Gastroesophageal sphincter (tissue), 3 donors: ENCODE results near the gene TMEM245.

ENCODE experiments used
- POLR2A ChIP-seq, 2 donors: fragments of 450-650 bp; IDR thresholded peaks; one replicate each; pipeline ENCODE4 v1.6.1; 2017; ENCODE audit warnings: antibody characterized with exemption in 2 of 2, mild to moderate bottlenecking in 2 of 2, moderate library complexity in 1 of 2
- POLR2AphosphoS5 ChIP-seq: sonication (generic); formaldehyde crosslinking; IDR thresholded peaks from one replicate; pipeline ENCODE4 v1.6.1; 2017; ENCODE audit warnings: antibody characterized with exemption
- TF ChIP-seq, protein P1 (sequence below), 4 experiments: fragments of 200-600 bp in 2 of 4; fragments of 450-650 bp in 2 of 4; sonication (generic) in 1 of 4; IDR thresholded peaks; one replicate each; pipeline ENCODE4 v1.5.1; 2017 to 2019; ENCODE audit warnings: antibody characterized with exemption in 4 of 4, mild to moderate bottlenecking in 2 of 4, moderate library complexity in 2 of 4

DNA sequence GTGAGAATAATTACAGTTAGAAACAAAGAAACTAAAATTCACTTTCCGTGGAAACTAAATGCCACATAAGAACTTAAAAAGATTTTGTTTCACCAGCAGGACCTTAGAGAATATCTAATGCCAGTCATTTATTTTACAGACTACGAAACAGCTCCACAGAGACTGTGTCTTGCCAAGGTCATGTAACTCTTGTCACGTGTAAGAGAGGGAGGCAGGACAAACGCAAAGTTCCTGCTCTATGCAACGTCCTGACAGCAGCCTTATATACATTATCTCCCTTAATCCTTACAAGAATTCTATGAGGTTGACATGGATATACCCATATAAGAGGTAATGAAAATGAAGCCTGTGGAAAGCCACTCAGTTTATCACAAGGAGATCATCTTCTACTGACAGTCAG lies 145.9 kb downstream of the TMEM245 start:
- no peak for TF ChIP-seq POLR2AphosphoS5
- no peak for TF ChIP-seq POLR2A (IDR thresholded peaks at IDR 0.05)
- TF ChIP-seq, protein P1, sequence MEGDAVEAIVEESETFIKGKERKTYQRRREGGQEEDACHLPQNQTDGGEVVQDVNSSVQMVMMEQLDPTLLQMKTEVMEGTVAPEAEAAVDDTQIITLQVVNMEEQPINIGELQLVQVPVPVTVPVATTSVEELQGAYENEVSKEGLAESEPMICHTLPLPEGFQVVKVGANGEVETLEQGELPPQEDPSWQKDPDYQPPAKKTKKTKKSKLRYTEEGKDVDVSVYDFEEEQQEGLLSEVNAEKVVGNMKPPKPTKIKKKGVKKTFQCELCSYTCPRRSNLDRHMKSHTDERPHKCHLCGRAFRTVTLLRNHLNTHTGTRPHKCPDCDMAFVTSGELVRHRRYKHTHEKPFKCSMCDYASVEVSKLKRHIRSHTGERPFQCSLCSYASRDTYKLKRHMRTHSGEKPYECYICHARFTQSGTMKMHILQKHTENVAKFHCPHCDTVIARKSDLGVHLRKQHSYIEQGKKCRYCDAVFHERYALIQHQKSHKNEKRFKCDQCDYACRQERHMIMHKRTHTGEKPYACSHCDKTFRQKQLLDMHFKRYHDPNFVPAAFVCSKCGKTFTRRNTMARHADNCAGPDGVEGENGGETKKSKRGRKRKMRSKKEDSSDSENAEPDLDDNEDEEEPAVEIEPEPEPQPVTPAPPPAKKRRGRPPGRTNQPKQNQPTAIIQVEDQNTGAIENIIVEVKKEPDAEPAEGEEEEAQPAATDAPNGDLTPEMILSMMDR (IDR thresholded peaks at IDR 0.05): no peak
